ENCODE data around the gene POU2F2.

DNA sequence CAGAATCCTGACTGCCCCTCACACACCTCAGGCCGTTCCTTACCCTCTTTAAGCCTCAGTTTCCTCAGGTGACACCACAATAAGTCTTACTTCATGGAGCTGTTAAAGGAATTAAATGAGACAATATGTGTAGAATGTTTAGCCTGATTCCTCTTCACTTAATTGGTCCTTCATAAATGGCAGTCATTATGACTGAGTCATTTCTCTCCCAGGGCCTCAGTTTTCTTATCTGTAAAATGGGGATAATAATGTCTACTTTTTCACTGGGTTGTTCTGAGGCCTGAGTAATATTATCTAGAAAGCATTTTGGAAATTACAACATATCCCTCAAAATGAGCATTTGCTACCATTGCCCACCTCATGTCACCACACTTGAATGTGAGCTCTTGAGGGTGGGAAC lies 21.6 kb downstream of the POU2F2 start:
- TF ChIP-seq EZH2 (IDR thresholded peaks at IDR 0.05; ENCODE audit: low read length, unreplicated experiment), result no peak
- TF ChIP-seq CTCF (conservative IDR thresholded peaks at IDR 0.05; ENCODE audit: low read depth, low read length), result no peak
- no peak for TF ChIP-seq EZH2phosphoT487 (IDR thresholded peaks at IDR 0.05; ENCODE audit: borderline replicate concordance, low read length)
